Mucosa of rectum (tissue), 2 donors: ENCODE results near the gene DPYD.

Experiments used
- H3K27ac ChIP-seq, 2 donors: one replicate each; pipeline ENCODE4 v1.7.0; 2013; ENCODE audit warnings: inconsistent platforms in 2 of 2, low read depth in 2 of 2, low read length in 2 of 2
- H3K27me3 ChIP-seq, 2 donors: one replicate each; pipeline ENCODE4 v1.7.0; 2013; ENCODE audit warnings: low read length in 2 of 2; ENCODE audit not compliant: control insufficient read depth in 2 of 2, insufficient read depth in 2 of 2
- H3K36me3 ChIP-seq, 2 donors: one replicate each; pipeline ENCODE4 v1.7.0; 2013; ENCODE audit warnings: low read length in 2 of 2; ENCODE audit not compliant: control insufficient read depth in 2 of 2, insufficient read depth in 2 of 2
- H3K4me1 ChIP-seq, 2 donors: one replicate each; pipeline ENCODE4 v1.7.0; 2013; ENCODE audit warnings: low read length in 2 of 2, mild to moderate bottlenecking in 1 of 2; ENCODE audit not compliant: control insufficient read depth in 2 of 2, insufficient read depth in 2 of 2
- H3K4me3 ChIP-seq, 2 donors: one replicate each; pipeline ENCODE4 v1.7.0; 2013; ENCODE audit warnings: low read length in 2 of 2
- H3K9ac ChIP-seq, 2 donors: one replicate each; pipeline ENCODE4 v1.7.0; 2013; ENCODE audit warnings: low read length in 2 of 2, low read depth in 1 of 2, mild to moderate bottlenecking in 1 of 2
- H3K9me3 ChIP-seq, 2 donors: one replicate each; pipeline ENCODE4 v1.7.0; 2013; ENCODE audit warnings: low read length in 2 of 2; ENCODE audit not compliant: control insufficient read depth in 2 of 2
- donor health status: healthy.
- donor health status: Normal muscosa, but diverticular disease.

Gene DPYD

GRCh38 chr1:97572561-97572960, 348.3 kb downstream of the DPYD start:
- Histone ChIP-seq H3K4me3 (no peak overlapping the region), H3K27me3 (no peaks in the 10 kb centered on the region), H3K27ac (no peak overlapping the region), H3K9ac (no peak overlapping the region), H3K9me3 (no peaks in the 10 kb centered on the region), H3K4me1 (no peaks in the 10 kb centered on the region), H3K36me3 (no peaks in the 10 kb centered on the region)

DNA sequence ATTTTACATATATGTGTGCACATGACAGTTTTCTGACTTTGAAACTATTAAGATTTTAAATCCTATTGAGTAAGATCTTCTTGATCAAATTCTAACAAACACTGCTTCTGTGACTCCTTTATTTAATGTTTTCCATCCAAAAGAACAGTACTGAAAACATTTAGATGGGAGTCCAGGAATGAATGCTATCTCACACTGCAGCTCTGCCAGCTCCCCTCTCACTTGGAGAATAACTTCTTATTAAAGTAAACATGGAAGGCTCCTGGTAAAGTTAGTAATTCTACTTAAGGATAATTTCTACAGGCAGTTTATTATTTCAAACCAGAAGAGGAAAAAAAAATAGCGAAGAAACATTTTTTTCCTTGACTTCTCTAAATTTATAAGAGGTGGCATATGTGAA, 349.1 kb downstream of the DPYD start:
- H3K27ac ChIP-seq, result no peak overlapping the region
- H3K9ac ChIP-seq, result no peak overlapping the region
- no peaks in the 10 kb centered on the region for H3K4me1 ChIP-seq
- H3K27me3 ChIP-seq, result no peaks in the 10 kb centered on the region
- no peak overlapping the region for H3K4me3 ChIP-seq
- H3K36me3 ChIP-seq, result no peaks in the 10 kb centered on the region
- no peaks in the 10 kb centered on the region for H3K9me3 ChIP-seq

DNA sequence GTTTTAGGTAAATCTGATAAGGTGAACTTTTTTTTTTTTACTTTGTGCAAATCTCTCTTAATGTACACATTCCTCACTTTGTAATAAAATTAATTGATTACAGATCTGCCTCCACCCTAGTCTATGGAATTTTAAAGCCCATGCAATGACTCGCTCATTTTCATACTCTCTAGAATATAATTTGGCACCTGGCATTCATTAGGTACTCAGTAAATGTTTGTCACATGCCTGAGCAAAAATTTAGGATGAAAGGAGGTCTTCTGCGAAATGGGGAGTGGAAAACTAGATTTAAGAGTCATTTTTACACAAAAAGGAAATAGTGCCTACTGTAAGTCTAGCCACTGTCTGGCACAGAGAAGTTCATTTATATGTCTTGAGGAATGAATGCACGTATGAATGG, 350.1 kb downstream of the DPYD start:
- no peak overlapping the region for H3K4me3 ChIP-seq
- H3K36me3 ChIP-seq, result no peaks in the 10 kb centered on the region
- H3K9ac ChIP-seq, result no peak overlapping the region
- H3K27me3 ChIP-seq, result no peaks in the 10 kb centered on the region
- H3K4me1 ChIP-seq, result no peaks in the 10 kb centered on the region
- no peak overlapping the region for H3K27ac ChIP-seq
- no peaks in the 10 kb centered on the region for H3K9me3 ChIP-seq

DNA sequence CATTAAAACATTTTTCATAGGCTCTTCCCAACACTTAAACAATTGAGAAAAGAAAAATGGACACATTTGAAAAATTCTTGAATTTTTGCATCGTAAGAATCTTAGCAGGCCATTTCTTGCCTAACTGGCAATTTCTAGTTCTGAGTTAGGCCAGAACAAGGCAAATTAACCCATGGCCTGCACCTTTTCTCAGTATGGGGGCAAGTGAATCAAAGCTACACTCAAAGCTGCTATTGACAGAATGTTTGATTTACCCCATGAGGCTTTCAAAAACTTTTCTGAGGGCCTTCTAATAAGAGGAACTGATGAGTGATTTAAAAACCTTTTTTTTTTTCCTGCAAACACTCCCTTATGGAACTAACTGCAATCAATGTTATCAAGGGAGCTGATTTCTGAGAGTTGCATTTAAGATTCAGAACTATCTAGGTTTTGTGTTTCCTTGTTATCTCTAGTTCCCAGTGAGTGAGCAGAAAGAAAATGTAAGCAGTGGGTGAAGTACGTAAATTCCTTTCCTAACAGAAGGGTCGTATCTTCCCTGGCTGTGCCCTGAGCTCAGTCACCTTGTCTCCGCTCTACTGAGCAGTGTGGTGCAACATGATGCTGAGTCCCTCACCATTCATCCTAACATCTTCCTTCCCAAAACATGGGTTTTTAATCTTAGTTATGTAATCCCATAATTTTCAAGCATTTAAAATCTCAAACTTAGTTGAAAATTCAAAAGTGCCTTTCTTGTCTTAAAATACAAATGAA, 353.7 kb downstream of the DPYD start:
- Histone ChIP-seq H3K4me1 (no peaks in the 10 kb centered on the region), H3K9ac (no peak overlapping the region), H3K36me3 (no peaks in the 10 kb centered on the region), H3K27me3 (no peaks in the 10 kb centered on the region), H3K9me3 (no peaks in the 10 kb centered on the region), H3K27ac (no peak overlapping the region), H3K4me3 (no peak overlapping the region)

DNA sequence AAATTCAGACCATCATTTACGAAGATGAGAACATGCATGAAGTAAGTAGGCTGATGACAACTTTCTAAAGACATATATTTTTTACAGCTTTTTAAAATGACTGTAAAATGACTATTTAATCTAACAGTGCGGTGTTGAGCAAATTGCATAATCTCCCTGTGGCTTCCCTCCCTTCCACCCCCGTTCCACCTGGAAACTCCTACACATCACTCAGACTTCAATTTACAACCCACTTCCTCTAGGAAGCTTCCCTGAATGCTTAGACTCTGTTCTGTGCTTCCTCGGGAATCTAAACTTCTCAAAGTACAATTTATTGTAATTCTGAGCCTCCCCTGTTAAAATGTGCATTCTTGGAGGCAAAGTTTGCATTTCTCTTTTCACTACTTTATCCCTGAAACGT, 354.9 kb downstream of the DPYD start:
- Histone ChIP-seq H3K4me3 (no peak overlapping the region), H3K27me3 (no peaks in the 10 kb centered on the region), H3K9me3 (no peaks in the 10 kb centered on the region), H3K4me1 (no peaks in the 10 kb centered on the region), H3K27ac (no peak overlapping the region), H3K9ac (no peak overlapping the region), H3K36me3 (no peaks in the 10 kb centered on the region)

GRCh38 chr1:97563926-97564325, 356.9 kb downstream of the DPYD start:
- Histone ChIP-seq H3K36me3 (no peaks in the 10 kb centered on the region), H3K9me3 (no peaks in the 10 kb centered on the region), H3K4me1 (no peaks in the 10 kb centered on the region), H3K27me3 (no peaks in the 10 kb centered on the region), H3K9ac (no peak overlapping the region), H3K27ac (no peak overlapping the region), H3K4me3 (no peak overlapping the region)

GRCh38 chr1:97562081-97562480, 358.8 kb downstream of the DPYD start:
- no peak overlapping the region for H3K9ac ChIP-seq
- H3K4me3 ChIP-seq, result no peak overlapping the region
- no peaks in the 10 kb centered on the region for H3K36me3 ChIP-seq
- no peaks in the 10 kb centered on the region for H3K9me3 ChIP-seq
- no peaks in the 10 kb centered on the region for H3K27me3 ChIP-seq
- H3K27ac ChIP-seq, result no peak overlapping the region
- no peaks in the 10 kb centered on the region for H3K4me1 ChIP-seq

- no peaks in the 10 kb centered on the region for H3K4me1 ChIP-seq
- H3K27ac ChIP-seq, result no peak overlapping the region
- H3K4me3 ChIP-seq, result no peak overlapping the region
- no peak overlapping the region for H3K9ac ChIP-seq
- no peaks in the 10 kb centered on the region for H3K9me3 ChIP-seq
- no peaks in the 10 kb centered on the region for H3K27me3 ChIP-seq
- H3K36me3 ChIP-seq, result no peaks in the 10 kb centered on the region
These were observed 360.1 kb downstream of the DPYD start for GRCh38 chr1:97560714-97561113.

DNA sequence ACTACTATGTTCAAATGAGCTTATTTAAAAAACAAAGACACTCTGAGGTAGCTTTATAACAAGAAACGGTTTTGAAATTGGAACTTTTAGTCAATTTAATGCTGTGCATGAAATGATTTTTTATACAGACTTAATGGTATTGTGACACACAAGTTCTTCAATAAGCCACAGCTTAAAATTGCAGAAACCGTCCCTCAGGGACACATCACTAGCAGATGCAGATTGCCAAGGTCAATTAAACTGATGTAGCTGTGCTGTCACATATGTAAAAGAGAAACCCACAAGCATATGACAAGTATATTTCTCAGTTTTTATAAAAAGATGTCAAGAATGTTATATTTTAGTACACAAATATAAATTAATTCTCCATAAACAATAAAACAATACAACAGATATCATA, 366.9 kb downstream of the DPYD start:
- no peaks in the 10 kb centered on the region for H3K4me1 ChIP-seq
- no peak overlapping the region for H3K27ac ChIP-seq
- H3K9ac ChIP-seq, result no peak overlapping the region
- no peak overlapping the region for H3K4me3 ChIP-seq
- H3K36me3 ChIP-seq, result no peaks in the 10 kb centered on the region
- H3K27me3 ChIP-seq, result no peaks in the 10 kb centered on the region
- no peaks in the 10 kb centered on the region for H3K9me3 ChIP-seq

- H3K36me3 ChIP-seq, result no peaks in the 10 kb centered on the region
- H3K9ac ChIP-seq, result no peak overlapping the region
- H3K27ac ChIP-seq, result no peak overlapping the region
- H3K27me3 ChIP-seq, result no peaks in the 10 kb centered on the region
- H3K9me3 ChIP-seq, result no peaks in the 10 kb centered on the region
- H3K4me3 ChIP-seq, result no peak overlapping the region
- no peaks in the 10 kb centered on the region for H3K4me1 ChIP-seq
These were observed 369.7 kb downstream of the DPYD start for GRCh38 chr1:97551113-97551512.

- H3K36me3 ChIP-seq, result no peaks in the 10 kb centered on the region
- no peak overlapping the region for H3K4me3 ChIP-seq
- H3K9ac ChIP-seq, result no peak overlapping the region
- H3K4me1 ChIP-seq, result no peaks in the 10 kb centered on the region
- no peak overlapping the region for H3K27ac ChIP-seq
- no peaks in the 10 kb centered on the region for H3K27me3 ChIP-seq
- no peaks in the 10 kb centered on the region for H3K9me3 ChIP-seq
These were observed 375.4 kb downstream of the DPYD start for GRCh38 chr1:97545446-97545845.
